Measurements from ENCODE around the gene PABPN1. TPM values are rescaled to one million over a fixed set of nuclear protein-coding genes. Genes with fewer than 3 reads are reported as not detected.
A peak's percentile ranks its signal among the peaks of the same experiment; 100 is the strongest.

PABPN1 gene
- total and polyA plus RNA-seq, 2 of the 13 experiments (the other 11 are each of a cell fraction or from before 2014, with no cell fraction given), result 233 to 524 TPM

DNA sequence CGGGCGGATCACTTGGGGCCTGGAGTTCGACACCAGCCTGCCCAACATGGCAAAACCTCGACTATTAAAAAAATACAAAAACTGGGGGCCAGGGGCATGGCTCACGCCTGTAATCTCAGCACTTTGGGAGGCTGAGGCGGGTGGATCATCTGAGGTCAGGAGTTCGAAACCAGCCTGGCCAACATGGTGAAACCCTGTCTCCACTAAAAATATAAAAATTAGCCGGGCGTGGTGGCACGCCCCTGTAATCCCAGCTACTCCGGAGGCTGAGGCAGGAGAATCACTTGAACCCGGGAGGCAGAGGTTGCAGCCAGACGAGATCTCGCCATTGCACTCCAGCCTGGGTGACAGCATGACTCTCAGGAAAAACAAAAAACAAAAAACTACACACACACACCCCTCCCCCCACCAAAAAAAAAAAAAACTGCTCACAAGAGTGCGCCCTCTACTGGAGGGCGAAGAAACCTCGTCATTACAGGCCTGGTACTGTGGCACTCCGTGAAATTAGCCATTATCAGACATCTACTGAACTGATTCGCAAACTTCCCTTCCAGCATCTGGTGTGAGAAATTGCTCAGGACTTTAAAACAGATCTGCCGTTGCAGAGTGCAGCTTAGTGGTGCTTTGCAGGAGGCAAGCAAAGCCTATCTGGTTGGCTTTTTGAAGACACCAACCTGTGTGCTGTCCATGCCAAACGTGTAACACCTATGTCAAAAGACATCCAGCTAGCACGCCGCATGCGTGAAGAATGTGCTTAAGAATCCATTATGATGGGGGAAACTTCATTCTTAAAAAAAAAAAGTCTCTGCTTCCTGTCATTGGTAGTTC lies 26.3 kb upstream of the PABPN1 start (continued):
- TF ChIP-seq ZNF569 (CRISPR knock-in tag; IDR thresholded peaks at IDR 0.05; ENCODE audit: borderline replicate concordance) (no peak), HOXA5 (CRISPR knock-in tag; IDR thresholded peaks at IDR 0.05) (peak; percentile 74; the same call in 1 of the 2 replicates), ZNF451 (CRISPR knock-in tag; IDR thresholded peaks at IDR 0.05) (no peak), POLR2AphosphoS5 (IDR thresholded peaks at IDR 0.05; ENCODE audit: low read depth, low read length) (no peak; the same call in 1 of the 2 replicates), FOXA1 (IDR thresholded peaks at IDR 0.05) (no peak), FOXA1 (CRISPR knock-in tag; IDR thresholded peaks at IDR 0.05) (no peak), ZNF850 (CRISPR knock-in tag; conservative IDR thresholded peaks at IDR 0.05) (no peak), PAWR (CRISPR knock-in tag; IDR thresholded peaks at IDR 0.05; ENCODE audit: borderline replicate concordance) (no peak), ZNF335 (CRISPR knock-in tag; IDR thresholded peaks at IDR 0.05) (peak; percentile 51; the same call in 1 of the 2 replicates), ZMYM4 (CRISPR knock-in tag; IDR thresholded peaks at IDR 0.05) (no peak), BHLHE40 (IDR thresholded peaks at IDR 0.05; ENCODE audit: low read length) (no peak), FOSL2 (CRISPR knock-in tag; IDR thresholded peaks at IDR 0.05) (peak; percentile 42; the same call in 1 of the 2 replicates), HNRNPUL1 (IDR thresholded peaks at IDR 0.05; ENCODE audit: low read depth, low read length) (no peak), ZNF33A (CRISPR knock-in tag; IDR thresholded peaks at IDR 0.05; ENCODE audit: borderline replicate concordance) (no peak), SIN3A (IDR thresholded peaks at IDR 0.05; ENCODE audit: borderline replicate concordance, low read depth, low read length) (0 out of 2 replicates have a peak, but pooled peaks have one; percentile 44)
- TF ChIP-seq, protein P1, sequence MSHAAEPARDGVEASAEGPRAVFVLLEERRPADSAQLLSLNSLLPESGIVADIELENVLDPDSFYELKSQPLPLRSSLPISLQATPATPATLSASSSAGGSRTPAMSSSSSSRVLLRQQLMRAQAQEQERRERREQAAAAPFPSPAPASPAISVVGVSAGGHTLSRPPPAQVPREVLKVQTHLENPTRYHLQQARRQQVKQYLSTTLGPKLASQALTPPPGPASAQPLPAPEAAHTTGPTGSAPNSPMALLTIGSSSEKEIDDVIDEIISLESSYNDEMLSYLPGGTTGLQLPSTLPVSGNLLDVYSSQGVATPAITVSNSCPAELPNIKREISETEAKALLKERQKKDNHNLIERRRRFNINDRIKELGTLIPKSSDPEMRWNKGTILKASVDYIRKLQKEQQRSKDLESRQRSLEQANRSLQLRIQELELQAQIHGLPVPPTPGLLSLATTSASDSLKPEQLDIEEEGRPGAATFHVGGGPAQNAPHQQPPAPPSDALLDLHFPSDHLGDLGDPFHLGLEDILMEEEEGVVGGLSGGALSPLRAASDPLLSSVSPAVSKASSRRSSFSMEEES (CRISPR knock-in tag; IDR thresholded peaks at IDR 0.05), result no peak
- TF ChIP-seq, protein P2, sequence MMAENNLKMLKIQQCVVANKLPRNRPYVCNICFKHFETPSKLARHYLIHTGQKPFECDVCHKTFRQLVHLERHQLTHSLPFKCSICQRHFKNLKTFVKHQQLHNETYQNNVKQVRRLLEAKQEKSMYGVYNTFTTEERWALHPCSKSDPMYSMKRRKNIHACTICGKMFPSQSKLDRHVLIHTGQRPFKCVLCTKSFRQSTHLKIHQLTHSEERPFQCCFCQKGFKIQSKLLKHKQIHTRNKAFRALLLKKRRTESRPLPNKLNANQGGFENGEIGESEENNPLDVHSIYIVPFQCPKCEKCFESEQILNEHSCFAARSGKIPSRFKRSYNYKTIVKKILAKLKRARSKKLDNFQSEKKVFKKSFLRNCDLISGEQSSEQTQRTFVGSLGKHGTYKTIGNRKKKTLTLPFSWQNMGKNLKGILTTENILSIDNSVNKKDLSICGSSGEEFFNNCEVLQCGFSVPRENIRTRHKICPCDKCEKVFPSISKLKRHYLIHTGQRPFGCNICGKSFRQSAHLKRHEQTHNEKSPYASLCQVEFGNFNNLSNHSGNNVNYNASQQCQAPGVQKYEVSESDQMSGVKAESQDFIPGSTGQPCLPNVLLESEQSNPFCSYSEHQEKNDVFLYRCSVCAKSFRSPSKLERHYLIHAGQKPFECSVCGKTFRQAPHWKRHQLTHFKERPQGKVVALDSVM (CRISPR knock-in tag; IDR thresholded peaks at IDR 0.05), result no peak
- TF ChIP-seq, protein P3, sequence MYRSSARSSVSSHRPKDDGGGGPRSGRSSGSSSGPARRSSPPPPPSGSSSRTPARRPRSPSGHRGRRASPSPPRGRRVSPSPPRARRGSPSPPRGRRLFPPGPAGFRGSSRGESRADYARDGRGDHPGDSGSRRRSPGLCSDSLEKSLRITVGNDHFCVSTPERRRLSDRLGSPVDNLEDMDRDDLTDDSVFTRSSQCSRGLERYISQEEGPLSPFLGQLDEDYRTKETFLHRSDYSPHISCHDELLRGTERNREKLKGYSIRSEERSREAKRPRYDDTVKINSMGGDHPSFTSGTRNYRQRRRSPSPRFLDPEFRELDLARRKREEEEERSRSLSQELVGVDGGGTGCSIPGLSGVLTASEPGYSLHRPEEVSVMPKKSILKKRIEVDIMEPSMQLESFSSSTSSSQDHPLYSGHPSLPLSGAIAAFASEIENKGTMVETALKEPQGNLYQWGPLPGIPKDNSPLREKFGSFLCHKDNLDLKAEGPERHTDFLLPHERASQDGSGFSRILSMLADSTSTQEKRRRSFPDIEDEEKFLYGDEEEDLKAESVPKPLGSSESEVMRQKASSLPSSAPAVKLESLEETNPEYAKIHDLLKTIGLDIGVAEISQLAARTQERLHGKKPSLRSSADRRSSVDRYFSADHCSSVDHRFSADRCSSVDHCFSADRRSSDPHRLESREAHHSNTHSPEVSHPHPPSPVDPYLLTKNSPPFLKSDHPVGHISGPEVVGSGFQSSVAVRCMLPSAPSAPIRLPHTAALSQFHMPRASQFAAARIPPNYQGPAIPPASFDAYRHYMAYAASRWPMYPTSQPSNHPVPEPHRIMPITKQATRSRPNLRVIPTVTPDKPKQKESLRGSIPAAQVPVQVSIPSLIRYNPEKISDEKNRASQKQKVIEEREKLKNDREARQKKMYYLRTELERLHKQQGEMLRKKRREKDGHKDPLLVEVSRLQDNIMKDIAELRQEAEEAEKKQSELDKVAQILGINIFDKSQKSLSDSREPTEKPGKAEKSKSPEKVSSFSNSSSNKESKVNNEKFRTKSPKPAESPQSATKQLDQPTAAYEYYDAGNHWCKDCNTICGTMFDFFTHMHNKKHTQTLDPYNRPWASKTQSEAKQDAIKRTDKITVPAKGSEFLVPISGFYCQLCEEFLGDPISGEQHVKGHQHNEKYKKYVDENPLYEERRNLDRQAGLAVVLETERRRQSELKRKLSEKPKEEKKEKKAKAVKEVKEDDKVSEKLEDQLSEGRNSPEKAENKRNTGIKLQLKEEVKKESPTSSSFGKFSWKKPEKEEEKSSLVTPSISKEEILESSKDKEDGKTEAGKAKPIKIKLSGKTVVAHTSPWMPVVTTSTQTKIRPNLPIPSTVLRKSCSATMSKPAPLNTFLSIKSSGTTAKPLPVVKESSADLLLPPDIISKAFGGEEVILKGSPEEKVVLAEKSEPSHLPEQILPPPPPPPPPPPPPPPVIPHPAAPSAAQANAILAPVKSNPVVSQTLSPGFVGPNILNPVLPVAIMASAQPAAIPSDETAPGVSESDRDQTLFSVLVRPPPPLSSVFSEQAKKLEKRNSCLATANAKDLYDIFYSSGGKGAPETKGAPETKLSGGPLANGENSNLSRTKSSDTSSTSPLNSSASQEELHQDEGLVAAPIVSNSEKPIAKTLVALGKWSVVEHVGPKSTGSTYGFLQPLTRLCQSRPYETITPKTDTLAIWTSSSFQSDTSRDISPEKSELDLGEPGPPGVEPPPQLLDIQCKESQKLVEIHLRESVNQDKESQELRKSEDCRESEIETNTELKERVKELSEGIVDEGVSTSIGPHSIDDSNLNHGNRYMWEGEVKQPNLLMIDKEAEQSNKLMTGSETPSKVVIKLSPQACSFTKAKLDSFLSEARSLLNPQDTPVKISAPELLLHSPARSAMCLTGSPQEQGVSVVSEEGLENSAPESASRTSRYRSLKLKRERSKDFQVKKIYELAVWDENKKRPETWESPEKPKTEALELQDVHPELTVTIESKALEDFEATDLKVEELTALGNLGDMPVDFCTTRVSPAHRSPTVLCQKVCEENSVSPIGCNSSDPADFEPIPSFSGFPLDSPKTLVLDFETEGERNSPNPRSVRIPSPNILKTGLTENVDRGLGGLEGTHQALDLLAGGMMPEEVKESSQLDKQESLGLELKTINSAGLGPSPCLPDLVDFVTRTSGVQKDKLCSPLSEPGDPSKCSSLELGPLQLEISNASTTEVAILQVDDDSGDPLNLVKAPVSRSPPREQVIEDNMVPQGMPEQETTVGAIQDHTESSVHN (CRISPR knock-in tag; IDR thresholded peaks at IDR 0.05), result no peak; the same call in 1 of the 2 replicates
